ENCODE data around the gene SELENBP1. TPM values are rescaled to one million over a fixed set of nuclear protein-coding genes. Genes with fewer than 3 reads are reported as not detected.

SELENBP1 gene
- polyA plus RNA-seq, 1 of the 3 experiments (the other 2 are of a cell fraction): 0.16 TPM

DNA sequence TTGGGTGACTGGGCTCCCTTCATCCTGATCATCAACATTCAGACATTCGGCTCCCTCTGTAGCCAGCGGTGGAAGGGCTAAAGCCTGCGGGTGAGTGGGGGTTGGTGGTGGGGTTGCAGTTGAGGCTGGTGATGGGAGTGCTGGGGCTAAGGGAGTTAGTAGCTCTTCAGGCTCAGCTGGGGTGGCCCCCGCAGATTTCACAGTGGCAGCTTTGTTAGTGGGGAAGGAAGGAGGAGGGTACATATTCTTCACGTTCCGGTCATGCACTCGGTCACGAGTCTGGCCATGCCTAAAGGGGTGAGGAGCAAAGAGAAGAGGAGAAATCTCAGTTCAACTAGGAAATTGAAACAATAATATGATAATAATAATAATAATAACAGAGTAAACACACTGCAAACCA is 33.7 kb upstream of the SELENBP1 start:
- Histone ChIP-seq H3K9me2 (no peaks in the 10 kb centered on the region), H3K9ac (no peak overlapping the region), H4K20me1 (ENCODE audit: insufficient read depth) (peaks cover 1% of the 10 kb centered on the region), H3K27ac (ENCODE audit: low read depth in 2 of 2, low read length in 1 of 2) (no peak overlapping the region), H3K4me3 (ENCODE audit: low read depth in 2 of 2, low read length in 1 of 2) (no peak overlapping the region), H3K79me2 (ENCODE audit: insufficient read depth) (peaks cover 12% of the 10 kb centered on the region), H3K27me3 (ENCODE audit: insufficient read depth) (no peaks in the 10 kb centered on the region), H3K4me1 (ENCODE audit: control insufficient read depth in 1 of 2, insufficient read depth in 2 of 2, low read depth in 1 of 2, low read length in 1 of 2) (peaks cover 2 to 5% of the 10 kb centered on the region in 2 experiments; a peak in 2 of 4 replicates), H3K36me3 (replicated peaks in 1 of 2; ENCODE audit: control insufficient read depth in 1 of 2, insufficient read depth in 2 of 2, low read length in 1 of 2) (peaks cover 59 to 92% of the 10 kb centered on the region in 2 experiments), H3K9me3 (no peaks in the 10 kb centered on the region), H2AFZ (ENCODE audit: low read depth) (no peak overlapping the region), H3F3A (replicated peaks; ENCODE audit: insufficient read depth) (peaks cover 33% of the 10 kb centered on the region), H3K4me2 (no peak overlapping the region)
- POLR2A ChIA-PET: interaction anchor here (0.6 kb wide), 1 partner anchor 134 kb away, joined by 3 read pairs; the partner anchor contains the start of gene TUFT1
- no peak for DNase-seq
- CTCF ChIA-PET: interaction anchor here (0.9 to 1.2 kb wide), 2 partner anchors 105 kb away, joined by 3 read pairs; no protein-coding TSS in a partner anchor
- TF ChIP-seq YY1 (IDR thresholded peaks at IDR 0.05; ENCODE audit: low read depth) (no peak), TCF12 (IDR thresholded peaks at IDR 0.05) (no peak), EZH2phosphoT487 (IDR thresholded peaks at IDR 0.05; ENCODE audit: borderline replicate concordance, low read depth) (no peak), FOSL2 (IDR thresholded peaks at IDR 0.05; ENCODE audit: borderline replicate concordance, low read depth) (no peak), RCOR1 (IDR thresholded peaks at IDR 0.05; ENCODE audit: low read length) (no peak), CTCF (IDR thresholded peaks at IDR 0.05) (no peak), USF1 (IDR thresholded peaks at IDR 0.05; ENCODE audit: borderline replicate concordance, low read depth) (no peak), FOXJ3 (CRISPR knock-in tag; IDR thresholded peaks at IDR 0.05) (no peak), GABPA (IDR thresholded peaks at IDR 0.05; ENCODE audit: low read depth) (no peak)
- TF ChIP-seq, protein P1, sequence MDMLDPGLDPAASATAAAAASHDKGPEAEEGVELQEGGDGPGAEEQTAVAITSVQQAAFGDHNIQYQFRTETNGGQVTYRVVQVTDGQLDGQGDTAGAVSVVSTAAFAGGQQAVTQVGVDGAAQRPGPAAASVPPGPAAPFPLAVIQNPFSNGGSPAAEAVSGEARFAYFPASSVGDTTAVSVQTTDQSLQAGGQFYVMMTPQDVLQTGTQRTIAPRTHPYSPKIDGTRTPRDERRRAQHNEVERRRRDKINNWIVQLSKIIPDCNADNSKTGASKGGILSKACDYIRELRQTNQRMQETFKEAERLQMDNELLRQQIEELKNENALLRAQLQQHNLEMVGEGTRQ (IDR thresholded peaks at IDR 0.05; ENCODE audit: borderline replicate concordance, low read depth, low read length): no peak
- 91% methylated on average over 8 of the region's 8 CpGs for WGBS (ENCODE audit: low lambda C conversion rate)

- 86% methylated on average over 8 of the region's 13 CpGs for WGBS (ENCODE audit: low lambda C conversion rate)
- CTCF ChIA-PET: interaction anchor here (1.0 to 1.7 kb wide), 4 partner anchors 23 to 104 kb away, joined by 3 to 4 read pairs (median 3); no protein-coding TSS in a partner anchor
- TF ChIP-seq USF1 (IDR thresholded peaks at IDR 0.05; ENCODE audit: borderline replicate concordance, low read depth) (no peak), GATA2 (CRISPR knock-in tag; IDR thresholded peaks at IDR 0.05) (no peak), FOSL2 (IDR thresholded peaks at IDR 0.05; ENCODE audit: borderline replicate concordance, low read depth) (no peak), REST (IDR thresholded peaks at IDR 0.05; ENCODE audit: low read depth, low read length) (no peak), YY1 (IDR thresholded peaks at IDR 0.05; ENCODE audit: low read depth) (no peak), FOXJ3 (CRISPR knock-in tag; IDR thresholded peaks at IDR 0.05) (no peak), CTCF (IDR thresholded peaks at IDR 0.05) (no peak), SIN3A (IDR thresholded peaks at IDR 0.05; ENCODE audit: borderline replicate concordance, low read depth, low read length) (no peak)
Measured at GRCh38 chr1:151405187-151405951, 32.9 kb upstream of the SELENBP1 start.

More at GRCh38 chr1:151405187-151405951, 32.9 kb upstream of the SELENBP1 start:
- peaks cover 10 to 12% of the 10 kb centered on the region in 2 experiments; a peak in 3 of 4 replicates for H3K4me1 ChIP-seq (ENCODE audit: control insufficient read depth in 1 of 2, insufficient read depth in 2 of 2, low read depth in 1 of 2, low read length in 1 of 2)
- H3K4me2 ChIP-seq: no peak overlapping the region
- POLR2A ChIA-PET: no interaction called here
- H3K79me2 ChIP-seq (ENCODE audit: insufficient read depth): peaks cover 20% of the 10 kb centered on the region
- H3K9me2 ChIP-seq: no peaks in the 10 kb centered on the region
- no peak overlapping the region for H2AFZ ChIP-seq (ENCODE audit: low read depth)
- H4K20me1 ChIP-seq (ENCODE audit: insufficient read depth): peaks cover 4% of the 10 kb centered on the region
- peaks cover 33% of the 10 kb centered on the region for H3F3A ChIP-seq (replicated peaks; ENCODE audit: insufficient read depth)
- H3K27me3 ChIP-seq (ENCODE audit: insufficient read depth): no peaks in the 10 kb centered on the region
- no peak overlapping the region for H3K27ac ChIP-seq (ENCODE audit: low read depth in 2 of 2, low read length in 1 of 2)
- no peak overlapping the region for H3K9ac ChIP-seq
- DNase-seq: no peak
- no peak overlapping the region for H3K4me3 ChIP-seq (ENCODE audit: low read depth in 2 of 2, low read length in 1 of 2)
- no peaks in the 10 kb centered on the region for H3K9me3 ChIP-seq
- peaks cover 58 to 92% of the 10 kb centered on the region in 2 experiments for H3K36me3 ChIP-seq (replicated peaks in 1 of 2; ENCODE audit: control insufficient read depth in 1 of 2, insufficient read depth in 2 of 2, low read length in 1 of 2)
